ENCODE results near the gene TBPL1. TPM values are rescaled to one million over a fixed set of nuclear protein-coding genes. Genes with fewer than 3 reads are reported as not detected.

TBPL1 gene
- total and polyA plus RNA-seq, 2 of the 8 experiments (the other 6 are each of a cell fraction or from before 2014, with no cell fraction given), result 32.5 to 67.0 TPM

- TF ChIP-seq TAF1 (IDR thresholded peaks at IDR 0.05; ENCODE audit: low read depth, low read length) (peak; percentile 91), SRF (IDR thresholded peaks at IDR 0.05; ENCODE audit: low read depth, low read length) (no peak), GTF2F1 (IDR thresholded peaks at IDR 0.05; ENCODE audit: borderline replicate concordance, low read depth, low read length) (0 out of 2 replicates have a peak, but pooled peaks have one; percentile 42), MAFK (IDR thresholded peaks at IDR 0.05; ENCODE audit: low read depth, low read length) (no peak), TBP (IDR thresholded peaks at IDR 0.05; ENCODE audit: low read depth, low read length) (peak; percentile 92), TEAD4 (IDR thresholded peaks at IDR 0.05; ENCODE audit: low read depth, low read length) (no peak), SIN3A (conservative IDR thresholded peaks at IDR 0.05 in 1 of 2, IDR thresholded peaks at IDR 0.05 in 1 of 2; ENCODE audit: low read depth in 1 of 2, low read length in 2 of 2) (peak; percentile 23 to 95; a peak in 2 of 4 replicates), YY1 (IDR thresholded peaks at IDR 0.05; ENCODE audit: low read depth, low read length) (peak; percentile 43; the same call in 1 of the 2 replicates), TCF12 (IDR thresholded peaks at IDR 0.05; ENCODE audit: low read depth, low read length) (peak; percentile 63; the same call in 1 of the 2 replicates), HDAC2 (IDR thresholded peaks at IDR 0.05; ENCODE audit: borderline replicate concordance in 1 of 2, low read depth in 2 of 2, low read length in 2 of 2) (no peak), NANOG (IDR thresholded peaks at IDR 0.05; ENCODE audit: insufficient read depth, low read depth, low read length, poor library complexity, severe bottlenecking) (peak; percentile 42), RFX5 (IDR thresholded peaks at IDR 0.05; ENCODE audit: borderline replicate concordance, low read depth, low read length) (no peak), HDAC6 (IDR thresholded peaks at IDR 0.05; ENCODE audit: low read depth, low read length) (no peak), KDM5A (IDR thresholded peaks at IDR 0.05; ENCODE audit: low read length) (no peak), EP300 (IDR thresholded peaks at IDR 0.05; ENCODE audit: borderline replicate concordance in 1 of 2, low read depth in 2 of 2, low read length in 2 of 2) (peak in 1 of 2 experiments; percentile 52; a peak in 1 of 3 replicates)
Measured at GRCh38 chr6:133952815-133953633, at the start of gene TBPL1 (continued).
